ENCODE measurements around the gene PAPPA.

The PAPPA gene

GRCh38 chr9:116288658-116289057 lies 135.1 kb downstream of the PAPPA start:
- peak overlapping the region; percentile 15 for H3K4me3 ChIP-seq (ENCODE audit: control insufficient read depth, low read depth, low read length)
- TF ChIP-seq CTCF (conservative IDR thresholded peaks at IDR 0.05; ENCODE audit: control insufficient read depth, insufficient read depth, low read depth, low read length), result no peak
- peak; percentile 100 for DNase-seq (ENCODE audit: low read depth)

GRCh38 chr9:116297346-116297745 lies 143.8 kb downstream of the PAPPA start:
- H3K4me3 ChIP-seq (ENCODE audit: control insufficient read depth, low read depth, low read length), result no peak overlapping the region
- no peak for TF ChIP-seq CTCF (conservative IDR thresholded peaks at IDR 0.05; ENCODE audit: control insufficient read depth, insufficient read depth, low read depth, low read length)
- DNase-seq (ENCODE audit: low read depth), result no peak

- DNase-seq (ENCODE audit: low read depth), result no peak
- no peak overlapping the region for H3K4me3 ChIP-seq (ENCODE audit: control insufficient read depth, low read depth, low read length)
- TF ChIP-seq CTCF (conservative IDR thresholded peaks at IDR 0.05; ENCODE audit: control insufficient read depth, insufficient read depth, low read depth, low read length), result no peak
These were observed 144.7 kb downstream of the PAPPA start for GRCh38 chr9:116298249-116298648.

- no peak for DNase-seq (ENCODE audit: low read depth)
- no peak for TF ChIP-seq CTCF (conservative IDR thresholded peaks at IDR 0.05; ENCODE audit: control insufficient read depth, insufficient read depth, low read depth, low read length)
- no peak overlapping the region for H3K4me3 ChIP-seq (ENCODE audit: control insufficient read depth, low read depth, low read length)
These were observed 145.3 kb downstream of the PAPPA start for GRCh38 chr9:116298878-116299391.

GRCh38 chr9:116300360-116300870 lies 146.8 kb downstream of the PAPPA start:
- no peak for TF ChIP-seq CTCF (conservative IDR thresholded peaks at IDR 0.05; ENCODE audit: control insufficient read depth, insufficient read depth, low read depth, low read length)
- no peak for DNase-seq (ENCODE audit: low read depth)
- H3K4me3 ChIP-seq (ENCODE audit: control insufficient read depth, low read depth, low read length), result no peak overlapping the region

GRCh38 chr9:116303270-116303669 lies 149.7 kb downstream of the PAPPA start:
- no peak overlapping the region for H3K4me3 ChIP-seq (ENCODE audit: control insufficient read depth, low read depth, low read length)
- DNase-seq (ENCODE audit: low read depth), result peak; percentile 29
- TF ChIP-seq CTCF (conservative IDR thresholded peaks at IDR 0.05; ENCODE audit: control insufficient read depth, insufficient read depth, low read depth, low read length), result no peak

All from fibroblast of mammary gland (primary cell).